Dedifferentiated amniotic fluid mesenchymal stem cell (primary cell): Measurements from ENCODE around the gene EXOC1L.

Experiments
- DNase-seq: peaks from one replicate; pipeline ENCODE4 v3.0.0-alpha.2; 2016; ENCODE audit errors: extremely low spot score

Gene EXOC1L

GRCh38 chr4:55819634-55820033, at the start of gene EXOC1L:
EXOC1L (plus strand) TSS chr4:55819790; CDS start chr4:55820027, 237 bp downstream.
- no peak for DNase-seq

GRCh38 chr4:55770662-55771061, 48.9 kb upstream of the EXOC1L start:
- no peak for DNase-seq

GRCh38 chr4:55781341-55781740, 38.2 kb upstream of the EXOC1L start:
- DNase-seq: no peak

- DNase-seq: no peak
Observed at GRCh38 chr4:55781812-55782211, 37.8 kb upstream of the EXOC1L start.

GRCh38 chr4:55783584-55783983, 36.0 kb upstream of the EXOC1L start:
- DNase-seq: no peak

- no peak for DNase-seq
Observed at GRCh38 chr4:55784747-55785146, 34.8 kb upstream of the EXOC1L start.

- DNase-seq: no peak
Observed at GRCh38 chr4:55791666-55792065, 27.9 kb upstream of the EXOC1L start.

GRCh38 chr4:55793479-55793878, 26.1 kb upstream of the EXOC1L start:
- no peak for DNase-seq

GRCh38 chr4:55794053-55794452, 25.5 kb upstream of the EXOC1L start:
- DNase-seq: no peak

GRCh38 chr4:55795341-55795740, 24.2 kb upstream of the EXOC1L start:
- DNase-seq: no peak

GRCh38 chr4:55801498-55801897, 18.1 kb upstream of the EXOC1L start:
- DNase-seq: no peak

- no peak for DNase-seq
Observed at GRCh38 chr4:55807556-55807955, 12.0 kb upstream of the EXOC1L start.

- DNase-seq: no peak
Observed at GRCh38 chr4:55808186-55808585, 11.4 kb upstream of the EXOC1L start.

- DNase-seq: no peak
Observed at GRCh38 chr4:55808632-55809031, 11.0 kb upstream of the EXOC1L start.

GRCh38 chr4:55817691-55818090, 1.9 kb upstream of the EXOC1L start:
- DNase-seq: no peak

- no peak for DNase-seq
Observed at GRCh38 chr4:55820279-55820678, 689 bp downstream of the EXOC1L start.

- DNase-seq: no peak
Observed at GRCh38 chr4:55822329-55822728, 2.7 kb downstream of the EXOC1L start.

GRCh38 chr4:55824865-55825264, 5.3 kb downstream of the EXOC1L start:
- DNase-seq: no peak

GRCh38 chr4:55826986-55827385, 7.4 kb downstream of the EXOC1L start:
- no peak for DNase-seq

GRCh38 chr4:55827582-55827981, 8.0 kb downstream of the EXOC1L start:
- DNase-seq: no peak

- no peak for DNase-seq
Observed at GRCh38 chr4:55830048-55830447, 10.5 kb downstream of the EXOC1L start.

- DNase-seq: no peak
Observed at GRCh38 chr4:55830716-55831115, 11.1 kb downstream of the EXOC1L start.

GRCh38 chr4:55834086-55834795, 14.7 kb downstream of the EXOC1L start:
- DNase-seq: no peak

- DNase-seq: no peak
Observed at GRCh38 chr4:55837903-55838302, 18.3 kb downstream of the EXOC1L start.
